PFSK-1 (cell line): ENCODE data around the gene MAOB.

ENCODE experiments used
- POLR2AphosphoS5 ChIP-seq: IDR thresholded peaks from 2 replicates; pipeline ENCODE4 v1.6.1; 2012; ENCODE audit warnings: low read depth, mild to moderate bottlenecking, control low read depth, low read length, moderate library complexity
- SIN3A ChIP-seq: IDR thresholded peaks from 2 replicates; pipeline ENCODE4 v1.6.1; 2012; ENCODE audit warnings: mild to moderate bottlenecking, low read length, moderate library complexity, borderline replicate concordance; ENCODE audit not compliant: insufficient read depth
- TAF1 ChIP-seq: IDR thresholded peaks from 2 replicates; pipeline ENCODE4 v1.6.1; 2012; ENCODE audit warnings: low read length, control low read depth, borderline replicate concordance; ENCODE audit not compliant: insufficient read depth
- TF ChIP-seq, protein P1 (sequence below), 2 experiments: IDR thresholded peaks; 2 replicates each; pipeline versions ENCODE4 v1.6.1 to v1.8.0; 2011 to 2012; ENCODE audit warnings: low read depth in 2 of 2, low read length in 2 of 2, control low read depth in 1 of 2, inconsistent platforms in 1 of 2, mild to moderate bottlenecking in 1 of 2, moderate library complexity in 1 of 2; ENCODE audit not compliant: insufficient read depth in 1 of 2

DNA sequence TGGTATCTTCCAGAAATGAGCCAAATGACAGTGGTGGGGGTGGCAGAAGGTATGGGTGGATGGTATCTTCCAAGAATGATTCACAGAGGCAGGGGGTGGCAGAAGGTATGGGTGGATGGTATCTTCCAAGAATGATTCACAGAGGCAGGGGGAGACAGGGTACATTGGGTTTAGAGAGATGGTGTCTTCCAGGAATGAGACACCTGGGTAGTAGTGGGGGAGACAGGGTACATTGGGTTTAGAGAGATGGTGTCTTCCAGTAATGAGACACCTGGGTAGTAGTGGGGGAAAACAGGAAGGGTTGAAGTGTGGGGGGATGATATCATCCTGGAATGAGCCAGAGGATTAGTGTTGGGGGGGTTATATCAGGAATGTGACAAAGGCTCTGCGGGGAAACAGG, 164.2 kb downstream of the MAOB start:
- TF ChIP-seq POLR2AphosphoS5 = no peak
- TF ChIP-seq SIN3A = no peak
- TF ChIP-seq, protein P1, sequence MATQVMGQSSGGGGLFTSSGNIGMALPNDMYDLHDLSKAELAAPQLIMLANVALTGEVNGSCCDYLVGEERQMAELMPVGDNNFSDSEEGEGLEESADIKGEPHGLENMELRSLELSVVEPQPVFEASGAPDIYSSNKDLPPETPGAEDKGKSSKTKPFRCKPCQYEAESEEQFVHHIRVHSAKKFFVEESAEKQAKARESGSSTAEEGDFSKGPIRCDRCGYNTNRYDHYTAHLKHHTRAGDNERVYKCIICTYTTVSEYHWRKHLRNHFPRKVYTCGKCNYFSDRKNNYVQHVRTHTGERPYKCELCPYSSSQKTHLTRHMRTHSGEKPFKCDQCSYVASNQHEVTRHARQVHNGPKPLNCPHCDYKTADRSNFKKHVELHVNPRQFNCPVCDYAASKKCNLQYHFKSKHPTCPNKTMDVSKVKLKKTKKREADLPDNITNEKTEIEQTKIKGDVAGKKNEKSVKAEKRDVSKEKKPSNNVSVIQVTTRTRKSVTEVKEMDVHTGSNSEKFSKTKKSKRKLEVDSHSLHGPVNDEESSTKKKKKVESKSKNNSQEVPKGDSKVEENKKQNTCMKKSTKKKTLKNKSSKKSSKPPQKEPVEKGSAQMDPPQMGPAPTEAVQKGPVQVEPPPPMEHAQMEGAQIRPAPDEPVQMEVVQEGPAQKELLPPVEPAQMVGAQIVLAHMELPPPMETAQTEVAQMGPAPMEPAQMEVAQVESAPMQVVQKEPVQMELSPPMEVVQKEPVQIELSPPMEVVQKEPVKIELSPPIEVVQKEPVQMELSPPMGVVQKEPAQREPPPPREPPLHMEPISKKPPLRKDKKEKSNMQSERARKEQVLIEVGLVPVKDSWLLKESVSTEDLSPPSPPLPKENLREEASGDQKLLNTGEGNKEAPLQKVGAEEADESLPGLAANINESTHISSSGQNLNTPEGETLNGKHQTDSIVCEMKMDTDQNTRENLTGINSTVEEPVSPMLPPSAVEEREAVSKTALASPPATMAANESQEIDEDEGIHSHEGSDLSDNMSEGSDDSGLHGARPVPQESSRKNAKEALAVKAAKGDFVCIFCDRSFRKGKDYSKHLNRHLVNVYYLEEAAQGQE (IDR thresholded peaks at IDR 0.05; ENCODE audit: insufficient read depth in 1 of 2, low read depth in 2 of 2, low read length in 2 of 2) = no peak
- TF ChIP-seq TAF1 = no peak
